HepG2 (cell line): ENCODE results near the gene MBD5. TPM values are rescaled to one million over a fixed set of nuclear protein-coding genes. Genes with fewer than 3 reads are reported as not detected.

Experiments
- AGO1 ChIP-seq: fragments of 200-400 bp; formaldehyde crosslinking; IDR thresholded peaks from 2 replicates; pipeline ENCODE4 v1.6.1; 2017; ENCODE audit warnings: mild to moderate bottlenecking, low read depth, low read length, moderate library complexity; ENCODE audit not compliant: poor library complexity, severe bottlenecking
- ATF1 ChIP-seq: IDR thresholded peaks from 2 replicates; pipeline ENCODE4 v1.6.1; 2016; ENCODE audit warnings: mild to moderate bottlenecking, control low read depth
- BORCS8-MEF2B ChIP-seq: sonication (generic); formaldehyde crosslinking; IDR thresholded peaks from 2 replicates; pipeline ENCODE4 v1.8.0; 2022; ENCODE audit warnings: mild to moderate bottlenecking, missing genetic modification reagents
- GMEB2 ChIP-seq: IDR thresholded peaks from 2 replicates; pipeline ENCODE4 v1.6.1; 2016; ENCODE audit warnings: missing biosample characterization, missing genetic modification reagents, low read depth
- KAT8 ChIP-seq: IDR thresholded peaks from 2 replicates; pipeline ENCODE4 v1.6.1; 2016; ENCODE audit warnings: missing genetic modification reagents, missing compliant biosample characterization
- KMT2A ChIP-seq: sonication (generic); formaldehyde crosslinking; IDR thresholded peaks from 2 replicates; pipeline ENCODE4 v1.4.0; 2020; ENCODE audit warnings: missing genetic modification reagents
- MEIS1 ChIP-seq: sonication (generic); formaldehyde crosslinking; IDR thresholded peaks from 2 replicates; pipeline ENCODE4 v1.9.0; 2021; ENCODE audit warnings: mild to moderate bottlenecking, missing genetic modification reagents, moderate library complexity, borderline replicate concordance
- RFX1 ChIP-seq: fragments of 450-650 bp; IDR thresholded peaks from 2 replicates; pipeline ENCODE4 v1.6.1; 2017
- YEATS2 ChIP-seq: sonication (generic); formaldehyde crosslinking; IDR thresholded peaks from 2 replicates; pipeline ENCODE4 v1.4.0; 2020; ENCODE audit warnings: missing genetic modification reagents, borderline replicate concordance
- ZHX2 ChIP-seq, 2 experiments: sonication (generic) in 1 of 2; formaldehyde crosslinking in 1 of 2; IDR thresholded peaks; 2 replicates each; pipeline versions ENCODE4 v1.6.1 to v1.9.0; 2014 to 2022; ENCODE audit warnings: antibody characterized with exemption in 1 of 2, borderline replicate concordance in 1 of 2, inconsistent platforms in 1 of 2, low read depth in 1 of 2, missing genetic modification reagents in 1 of 2
- ZNF34 ChIP-seq: sonication (generic); formaldehyde crosslinking; IDR thresholded peaks from 2 replicates; pipeline ENCODE4 v1.4.0; 2020; ENCODE audit warnings: mild to moderate bottlenecking, missing genetic modification reagents, borderline replicate concordance
- ZNF354B ChIP-seq: sonication (generic); formaldehyde crosslinking; IDR thresholded peaks from 2 replicates; pipeline ENCODE4 v1.8.0; 2022; ENCODE audit warnings: mild to moderate bottlenecking, missing genetic modification reagents
- ZNF567 ChIP-seq: sonication (generic); formaldehyde crosslinking; IDR thresholded peaks from 2 replicates; pipeline ENCODE4 v1.8.1; 2023; ENCODE audit warnings: mild to moderate bottlenecking, missing genetic modification reagents, borderline replicate concordance
- ZNF597 ChIP-seq: sonication (generic); formaldehyde crosslinking; IDR thresholded peaks from 2 replicates; pipeline ENCODE4 v1.5.0; 2020; ENCODE audit warnings: missing genetic modification reagents
- ZNF660 ChIP-seq: sonication (generic); formaldehyde crosslinking; IDR thresholded peaks from 2 replicates; pipeline ENCODE4 v1.5.1; 2020; ENCODE audit warnings: mild to moderate bottlenecking, low read depth, missing genetic modification reagents, borderline replicate concordance
- polyA plus RNA-seq, 8 experiments: library from polyadenylated mRNA; depleted of rRNA in 3 of 8; stranded (reverse) in 7 of 8; unstranded in 1 of 8; fragments of >200 nt; fragmentation: Illumina TruSeq in 4 of 8; extraction: Trizol in 4 of 8; gene quantifications; 2 replicates each; pipeline versions ENCODE4 v1.2.1 to v1.2.3, GENCODE V29; 2011 to 2016; ENCODE audit warnings: low read depth in 4 of 8, missing spikeins in 1 of 8, mixed read lengths in 1 of 8; ENCODE audit not compliant: insufficient read depth in 1 of 8
- total RNA-seq, 5 experiments: library from RNA; depleted of rRNA; stranded (reverse); fragments of >200 nt; fragmentation: Illumina TruSeq; extraction: Trizol; gene quantifications; 2 replicates each; pipeline ENCODE4 v1.2.3, GENCODE V29; 2016; ENCODE audit warnings: low read depth in 1 of 5
- TF ChIP-seq, protein P1 (sequence below): sonication (generic); formaldehyde crosslinking; IDR thresholded peaks from 2 replicates; pipeline ENCODE4 v1.4.0; 2020; ENCODE audit warnings: missing genetic modification reagents
- TF ChIP-seq, protein P2 (sequence below): IDR thresholded peaks from 2 replicates; pipeline ENCODE4 v1.6.1; 2018; ENCODE audit warnings: missing genetic modification reagents, mild to moderate bottlenecking, missing compliant biosample characterization

Gene MBD5
- total and polyA plus RNA-seq, 2 of the 13 experiments (the other 11 are each of a cell fraction or from before 2014, with no cell fraction given): 13.5 to 26.4 TPM

DNA sequence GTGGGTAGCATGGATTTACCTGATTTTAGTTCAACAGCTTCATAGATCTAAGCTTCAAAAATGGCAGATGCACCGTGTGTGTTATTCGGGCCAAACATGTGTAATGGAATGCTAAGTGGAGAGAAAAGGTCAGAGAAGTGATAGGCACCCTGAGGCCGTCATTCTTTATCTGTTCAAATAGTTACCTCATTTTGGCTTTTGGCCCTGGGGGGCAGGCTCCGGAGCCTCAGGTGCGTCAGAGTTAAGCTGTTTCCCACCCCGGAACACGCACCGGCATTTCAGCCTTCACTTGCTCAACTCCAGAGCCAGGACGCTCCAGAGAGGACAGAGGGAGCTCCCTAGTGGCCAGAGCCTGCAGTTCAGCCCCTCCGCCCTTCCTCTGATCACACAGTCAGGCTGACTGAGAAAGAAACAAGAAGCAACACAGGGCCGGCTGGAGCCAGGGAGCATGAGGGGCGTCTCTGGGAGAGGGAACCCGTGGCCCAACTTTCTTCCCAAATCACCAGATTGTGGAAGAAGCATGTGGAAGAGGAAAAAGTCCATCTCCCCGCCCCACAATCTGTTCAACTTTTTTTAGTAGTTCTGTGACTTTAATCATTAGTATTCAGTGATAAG lies 488.5 kb downstream of the MBD5 start (continued):
- TF ChIP-seq, protein P1, sequence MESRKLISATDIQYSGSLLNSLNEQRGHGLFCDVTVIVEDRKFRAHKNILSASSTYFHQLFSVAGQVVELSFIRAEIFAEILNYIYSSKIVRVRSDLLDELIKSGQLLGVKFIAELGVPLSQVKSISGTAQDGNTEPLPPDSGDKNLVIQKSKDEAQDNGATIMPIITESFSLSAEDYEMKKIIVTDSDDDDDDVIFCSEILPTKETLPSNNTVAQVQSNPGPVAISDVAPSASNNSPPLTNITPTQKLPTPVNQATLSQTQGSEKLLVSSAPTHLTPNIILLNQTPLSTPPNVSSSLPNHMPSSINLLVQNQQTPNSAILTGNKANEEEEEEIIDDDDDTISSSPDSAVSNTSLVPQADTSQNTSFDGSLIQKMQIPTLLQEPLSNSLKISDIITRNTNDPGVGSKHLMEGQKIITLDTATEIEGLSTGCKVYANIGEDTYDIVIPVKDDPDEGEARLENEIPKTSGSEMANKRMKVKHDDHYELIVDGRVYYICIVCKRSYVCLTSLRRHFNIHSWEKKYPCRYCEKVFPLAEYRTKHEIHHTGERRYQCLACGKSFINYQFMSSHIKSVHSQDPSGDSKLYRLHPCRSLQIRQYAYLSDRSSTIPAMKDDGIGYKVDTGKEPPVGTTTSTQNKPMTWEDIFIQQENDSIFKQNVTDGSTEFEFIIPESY (CRISPR knock-in tag): peak; percentile 61
- TF ChIP-seq MEIS1 (CRISPR knock-in tag) (peak; percentile 92), ZNF34 (0 out of 2 replicates have a peak, but pooled peaks have one; percentile 40), ZNF597 (no peak), AGO1 (no peak), ZHX2 (IDR thresholded peaks at IDR 0.05; ENCODE audit: low read depth) (peak; percentile 70; the same call in 1 of the 2 replicates), ZHX2 (CRISPR knock-in tag; IDR thresholded peaks at IDR 0.05; ENCODE audit: borderline replicate concordance) (0 out of 2 replicates have a peak, but pooled peaks have one; percentile 84), RFX1 (no peak), KMT2A (peak; percentile 78; the same call in 1 of the 2 replicates), ZNF354B (CRISPR knock-in tag) (no peak), GMEB2 (no peak), ATF1 (CRISPR knock-in tag) (peak; percentile 65; the same call in 1 of the 2 replicates), BORCS8-MEF2B (peak; percentile 81; the same call in 1 of the 2 replicates), ZNF567 (peak; percentile 91; the same call in 1 of the 2 replicates), YEATS2 (CRISPR knock-in tag) (peak; percentile 71; the same call in 1 of the 2 replicates), ZNF660 (CRISPR knock-in tag) (no peak), KAT8 (CRISPR knock-in tag) (peak; percentile 85)
- TF ChIP-seq, protein P2, sequence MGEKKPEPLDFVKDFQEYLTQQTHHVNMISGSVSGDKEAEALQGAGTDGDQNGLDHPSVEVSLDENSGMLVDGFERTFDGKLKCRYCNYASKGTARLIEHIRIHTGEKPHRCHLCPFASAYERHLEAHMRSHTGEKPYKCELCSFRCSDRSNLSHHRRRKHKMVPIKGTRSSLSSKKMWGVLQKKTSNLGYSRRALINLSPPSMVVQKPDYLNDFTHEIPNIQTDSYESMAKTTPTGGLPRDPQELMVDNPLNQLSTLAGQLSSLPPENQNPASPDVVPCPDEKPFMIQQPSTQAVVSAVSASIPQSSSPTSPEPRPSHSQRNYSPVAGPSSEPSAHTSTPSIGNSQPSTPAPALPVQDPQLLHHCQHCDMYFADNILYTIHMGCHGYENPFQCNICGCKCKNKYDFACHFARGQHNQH (CRISPR knock-in tag): peak; percentile 61
